PC-3 (cell line): ENCODE results near the gene SPEN. TPM values are rescaled to one million over a fixed set of nuclear protein-coding genes. Genes with fewer than 3 reads are reported as not detected.

Experiments used
- ATAC-seq: fragments of 200-7000 bp; cut with Tn5 transposase; 2 replicates; pipeline ENCODE4 v1.9.1; 2020; ENCODE audit warnings: mild to moderate bottlenecking, moderate library complexity
- BruUV-seq: library from RNA; stranded (reverse); fragments of 400-500 nt; replicated peaks from 2 replicates; lab custom pipeline; 2021; lab: Mats Ljungman, UMichigan
- CTCF ChIA-PET: fragments of 300-600 bp; sonication (Branson Sonifier 250); formaldehyde crosslinking; loops from one replicate; lab custom pipeline; 2022; ENCODE audit warnings: antibody characterized with exemption; lab: Charles Lee
- POLR2A ChIA-PET: fragments of 300-600 bp; sonication (Branson Sonifier 250); formaldehyde crosslinking; loops from one replicate; lab custom pipeline; 2022; ENCODE audit warnings: antibody characterized with exemption; ENCODE audit not compliant: unreplicated experiment; lab: Charles Lee
- DNase-seq: peaks from one replicate; pipeline ENCODE4 v3.0.0-alpha.2; 2015
- H2AFZ ChIP-seq: fragments of 300-600 bp; sonication (generic); 2 replicates; pipeline ENCODE4 v1.6.0; 2016; ENCODE audit warnings: antibody characterized with exemption, low read length
- H3F3A ChIP-seq: fragments of 300-600 bp; sonication (generic); one replicate; pipeline ENCODE4 v1.6.0; 2017; ENCODE audit warnings: antibody characterized with exemption, low read length, control low read depth, mild to moderate bottlenecking; ENCODE audit not compliant: unreplicated experiment
- H3K27ac ChIP-seq: fragments of 300-600 bp; sonication (generic); 2 replicates; pipeline ENCODE4 v1.5.1; 2016; ENCODE audit warnings: mild to moderate bottlenecking, low read length
- H3K27me3 ChIP-seq: fragments of 300-600 bp; sonication (generic); 2 replicates; pipeline ENCODE4 v1.6.1; 2016; ENCODE audit warnings: low read length, mixed read lengths
- H3K36me3 ChIP-seq: fragments of 300-600 bp; sonication (generic); 2 replicates; pipeline ENCODE4 v1.6.1; 2016; ENCODE audit warnings: low read depth, mixed run types, low read length, mixed read lengths
- H3K4me1 ChIP-seq: fragments of 300-600 bp; sonication (generic); 2 replicates; pipeline ENCODE4 v1.5.1; 2016; ENCODE audit warnings: low read length; ENCODE audit not compliant: insufficient read depth
- H3K4me2 ChIP-seq: fragments of 300-600 bp; sonication (generic); 2 replicates; pipeline ENCODE4 v1.6.0; 2016; ENCODE audit warnings: low read length
- H3K4me3 ChIP-seq: fragments of 300-600 bp; sonication (generic); 2 replicates; pipeline ENCODE4 v1.5.1; 2016; ENCODE audit warnings: mild to moderate bottlenecking, low read length, mixed read lengths
- H3K79me2 ChIP-seq: fragments of 300-600 bp; sonication (generic); 2 replicates; pipeline ENCODE4 v1.6.1; 2017; ENCODE audit warnings: low read length, mixed read lengths
- H3K9ac ChIP-seq: fragments of 300-600 bp; sonication (generic); 2 replicates; pipeline ENCODE4 v1.6.0; 2016; ENCODE audit warnings: mild to moderate bottlenecking, low read length
- H3K9me2 ChIP-seq: fragments of 300-600 bp; sonication (generic); replicated peaks from 2 replicates; pipeline ENCODE4 v1.6.1; 2016; ENCODE audit warnings: mixed run types, low read length, mixed read lengths
- H3K9me3 ChIP-seq: fragments of 300-600 bp; sonication (generic); 2 replicates; pipeline ENCODE4 v1.6.1; 2016; ENCODE audit warnings: low read length, mixed read lengths
- H4K20me1 ChIP-seq: fragments of 300-600 bp; sonication (generic); 2 replicates; pipeline ENCODE4 v1.6.1; 2016; ENCODE audit warnings: low read length, mixed read lengths
- EZH2 ChIP-seq: fragments of 300-600 bp; sonication (generic); IDR thresholded peaks from one replicate; pipeline ENCODE4 v1.6.1; 2017; ENCODE audit warnings: antibody characterized with exemption, mild to moderate bottlenecking, low read length; ENCODE audit not compliant: unreplicated experiment
- EZH2phosphoT487 ChIP-seq: fragments of 300-600 bp; sonication (generic); IDR thresholded peaks from 2 replicates; pipeline ENCODE4 v1.6.1; 2018; ENCODE audit warnings: mild to moderate bottlenecking, antibody characterized with exemption, low read length, borderline replicate concordance
- intact Hi-C: fragments of 100-400 bp; cut with micrococcal nuclease; formaldehyde crosslinking; loops from 2 replicates; pipeline ENCODE4 v1.9.0; 2023
- total RNA-seq: library from RNA; depleted of rRNA; stranded (reverse); fragments of >200 nt; gene quantifications from 2 replicates; pipeline ENCODE4 v1.2.3, GENCODE V29; 2014
- TF ChIP-seq, protein P1 (sequence below): fragments of 300-600 bp; sonication (generic); conservative IDR thresholded peaks from 2 replicates; pipeline ENCODE4 v1.5.1; 2017; ENCODE audit warnings: antibody characterized with exemption, low read depth, mild to moderate bottlenecking, low read length

SPEN gene
- total RNA-seq, 1 experiment from 2014 or later = 26.7 TPM

DNA sequence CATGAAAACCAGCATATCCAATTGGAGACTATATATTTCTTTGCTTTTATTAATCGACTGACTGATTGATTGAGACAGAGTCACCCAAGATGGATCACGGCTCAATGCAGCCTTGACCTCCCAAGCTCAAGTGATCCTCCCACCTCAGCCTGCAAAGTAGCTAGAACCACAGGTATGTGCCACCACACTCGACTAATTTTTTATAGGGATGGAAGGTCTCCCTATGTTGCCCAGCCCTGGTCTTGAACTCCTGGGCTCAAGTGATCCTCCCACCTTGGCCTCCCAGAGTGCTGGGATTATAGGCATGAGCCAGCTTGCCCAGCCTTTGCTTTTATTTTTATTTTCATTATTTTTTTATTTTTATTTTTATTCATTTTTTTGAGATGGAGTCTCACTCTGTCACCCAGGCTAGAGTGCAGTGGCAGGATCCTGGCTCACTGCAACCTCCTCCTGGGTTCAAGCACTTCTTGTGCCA, 5.4 kb downstream of the SPEN start:
- H3K4me1 ChIP-seq = peaks cover 23% of the 10 kb centered on the region
- H4K20me1 ChIP-seq = peaks cover 8% of the 10 kb centered on the region; the same call in 1 of the 2 replicates
- H3K27me3 ChIP-seq = no peaks in the 10 kb centered on the region
- BruUV-seq = no TSS peak
- no peak overlapping the region for H3K27ac ChIP-seq
- no peaks in the 10 kb centered on the region for H3K9me3 ChIP-seq
- ChIA-PET CTCF (no interaction called here), POLR2A (no interaction called here)
- no peak overlapping the region for H3K4me3 ChIP-seq
- TF ChIP-seq EZH2phosphoT487 (no peak), EZH2 (no peak)
- TF ChIP-seq, protein P1, sequence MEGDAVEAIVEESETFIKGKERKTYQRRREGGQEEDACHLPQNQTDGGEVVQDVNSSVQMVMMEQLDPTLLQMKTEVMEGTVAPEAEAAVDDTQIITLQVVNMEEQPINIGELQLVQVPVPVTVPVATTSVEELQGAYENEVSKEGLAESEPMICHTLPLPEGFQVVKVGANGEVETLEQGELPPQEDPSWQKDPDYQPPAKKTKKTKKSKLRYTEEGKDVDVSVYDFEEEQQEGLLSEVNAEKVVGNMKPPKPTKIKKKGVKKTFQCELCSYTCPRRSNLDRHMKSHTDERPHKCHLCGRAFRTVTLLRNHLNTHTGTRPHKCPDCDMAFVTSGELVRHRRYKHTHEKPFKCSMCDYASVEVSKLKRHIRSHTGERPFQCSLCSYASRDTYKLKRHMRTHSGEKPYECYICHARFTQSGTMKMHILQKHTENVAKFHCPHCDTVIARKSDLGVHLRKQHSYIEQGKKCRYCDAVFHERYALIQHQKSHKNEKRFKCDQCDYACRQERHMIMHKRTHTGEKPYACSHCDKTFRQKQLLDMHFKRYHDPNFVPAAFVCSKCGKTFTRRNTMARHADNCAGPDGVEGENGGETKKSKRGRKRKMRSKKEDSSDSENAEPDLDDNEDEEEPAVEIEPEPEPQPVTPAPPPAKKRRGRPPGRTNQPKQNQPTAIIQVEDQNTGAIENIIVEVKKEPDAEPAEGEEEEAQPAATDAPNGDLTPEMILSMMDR = no peak
- H3K9ac ChIP-seq = no peak overlapping the region
- H3F3A ChIP-seq = peaks cover 7% of the 10 kb centered on the region
- intact Hi-C loops = loop anchor here (5.0 kb wide), 1 partner anchor 34 kb away; no protein-coding TSS in a partner anchor
- H3K9me2 ChIP-seq = no peaks in the 10 kb centered on the region
- no peak overlapping the region for H2AFZ ChIP-seq
- no peaks in the 10 kb centered on the region for H3K36me3 ChIP-seq
- ATAC-seq (no peak), DNase-seq (no peak)
- H3K79me2 ChIP-seq = peaks cover 100% of the 10 kb centered on the region
- H3K4me2 ChIP-seq = no peak overlapping the region

DNA sequence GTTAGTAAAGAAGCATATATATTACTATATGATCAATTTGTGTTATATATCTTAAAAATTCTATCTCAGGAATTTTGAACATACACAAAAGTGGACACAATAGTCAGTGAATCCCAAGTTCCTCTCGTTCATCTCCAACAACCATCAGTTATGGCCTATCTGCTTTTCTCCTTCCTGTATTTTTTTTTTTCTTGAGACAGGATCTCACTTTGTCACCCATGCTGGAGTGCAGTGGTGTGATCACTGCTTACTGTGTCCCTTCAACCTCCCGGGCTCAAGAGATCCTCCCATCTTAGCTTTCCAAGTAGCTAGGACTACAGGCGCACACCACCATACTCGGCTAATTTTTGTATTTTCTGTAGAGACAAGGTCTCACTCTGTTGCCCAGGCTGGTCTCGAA, 9.4 kb downstream of the SPEN start:
- intact Hi-C loops = no loop called here
- CTCF ChIA-PET = interaction anchor here (0.7 kb wide), 1 partner anchor 222 kb away, joined by 4 read pairs; no protein-coding TSS in a partner anchor

More for the DNA sequence above, 9.4 kb downstream of the SPEN start:
- DNase-seq = no peak
- H3K4me2 ChIP-seq = no peak overlapping the region
- H3K9me2 ChIP-seq = no peaks in the 10 kb centered on the region
- peaks cover 11% of the 10 kb centered on the region; the same call in 1 of the 2 replicates for H4K20me1 ChIP-seq
- no peak overlapping the region for H3K4me3 ChIP-seq
- peaks cover 7% of the 10 kb centered on the region; the same call in 1 of the 2 replicates for H3K4me1 ChIP-seq
- no peaks in the 10 kb centered on the region for H3F3A ChIP-seq
- no peak overlapping the region for H3K27ac ChIP-seq
- H2AFZ ChIP-seq = no peak overlapping the region
- H3K9ac ChIP-seq = no peak overlapping the region
- no peaks in the 10 kb centered on the region for H3K36me3 ChIP-seq
- H3K9me3 ChIP-seq = no peaks in the 10 kb centered on the region
- peaks cover 100% of the 10 kb centered on the region for H3K79me2 ChIP-seq
- POLR2A ChIA-PET = no interaction called here
- no peak for ATAC-seq
- H3K27me3 ChIP-seq = no peaks in the 10 kb centered on the region
- BruUV-seq = no TSS peak
- TF ChIP-seq, protein P1 = no peak
- TF ChIP-seq EZH2 (no peak), EZH2phosphoT487 (no peak)
